Caco-2 (cell line): Measurements from ENCODE around the gene SDS. TPM values are rescaled to one million over a fixed set of nuclear protein-coding genes. Genes with fewer than 3 reads are reported as not detected.

Experiments
- BruUV-seq: library from RNA; stranded (reverse); fragments of 400-500 nt; replicated peaks from 2 replicates; lab custom pipeline; 2021; lab: Mats Ljungman, UMichigan
- CTCF ChIA-PET: fragments of 300-600 bp; sonication (Branson Sonifier 250); formaldehyde crosslinking; loops from one replicate; lab custom pipeline; 2022; ENCODE audit warnings: antibody characterized with exemption; lab: Charles Lee
- POLR2A ChIA-PET: fragments of 300-600 bp; sonication (Branson Sonifier 250); formaldehyde crosslinking; loops from one replicate; lab custom pipeline; 2022; ENCODE audit warnings: antibody characterized with exemption; lab: Charles Lee
- DNase-seq, 2 experiments: peaks; one replicate each; pipeline versions ENCODE4 v3.0.0 to v3.0.0-alpha.2; 2020 to 2022
- H3K27me3 ChIP-seq: replicated peaks from 2 replicates; pipeline ENCODE4 v1.6.0; 2011; ENCODE audit warnings: low read length; ENCODE audit not compliant: control insufficient read depth, insufficient read depth
- H3K36me3 ChIP-seq: 2 replicates; pipeline ENCODE4 v1.5.1; 2011; ENCODE audit warnings: low read length; ENCODE audit not compliant: control insufficient read depth, insufficient read depth
- H3K4me1 ChIP-seq: fragments of 250-450 bp; sonication (Bioruptor Pico); 2 replicates; pipeline ENCODE4 v1.5.1; 2020; ENCODE audit warnings: mild to moderate bottlenecking
- H3K4me3 ChIP-seq: 2 replicates; pipeline ENCODE4 v1.5.1; 2011; ENCODE audit warnings: low read depth, mild to moderate bottlenecking, control low read depth, low read length
- H3K9me3 ChIP-seq: fragments of 250-450 bp; sonication (Bioruptor Pico); 2 replicates; pipeline ENCODE4 v1.5.1; 2020; ENCODE audit warnings: mild to moderate bottlenecking, moderate library complexity
- H3K27ac Mint-ChIP-seq: one replicate; pipeline ENCODE4 v1.8.0; 2022; ENCODE audit warnings: mixed read lengths; ENCODE audit not compliant: unreplicated experiment
- H3K27me3 Mint-ChIP-seq: one replicate; pipeline ENCODE4 v1.8.0; 2022; ENCODE audit warnings: mixed read lengths; ENCODE audit not compliant: insufficient read depth, unreplicated experiment
- H3K36me3 Mint-ChIP-seq: one replicate; pipeline ENCODE4 v1.8.0; 2022; ENCODE audit warnings: mild to moderate bottlenecking, mixed read lengths; ENCODE audit not compliant: insufficient read depth, unreplicated experiment
- H3K4me1 Mint-ChIP-seq: one replicate; pipeline ENCODE4 v1.8.0; 2022; ENCODE audit warnings: low read depth, mixed read lengths; ENCODE audit not compliant: unreplicated experiment
- H3K4me3 Mint-ChIP-seq: one replicate; pipeline ENCODE4 v1.8.0; 2022; ENCODE audit warnings: mild to moderate bottlenecking, moderate library complexity, mixed read lengths; ENCODE audit not compliant: unreplicated experiment
- H3K9me3 Mint-ChIP-seq: one replicate; pipeline ENCODE4 v1.8.0; 2022; ENCODE audit warnings: mixed read lengths; ENCODE audit not compliant: unreplicated experiment
- intact Hi-C: fragments of 100-400 bp; cut with micrococcal nuclease; formaldehyde crosslinking; loops from one replicate; pipeline ENCODE4 v1.10.0; 2022; ENCODE audit not compliant: unreplicated experiment
- total RNA-seq: library from RNA; stranded (reverse); gene quantifications from 2 replicates; pipeline ENCODE4 v1.2.3, GENCODE V29; 2022
- TF ChIP-seq, protein P1 (sequence below), 2 experiments: fragments of 200-600 bp in 1 of 2; IDR thresholded peaks; 1 replicate in 1 of 2; 2 replicates in 1 of 2; pipeline versions ENCODE4 v1.5.1 to v1.8.0; 2011 to 2022; ENCODE audit warnings: antibody characterized with exemption in 1 of 2, control low read depth in 1 of 2, inconsistent platforms in 1 of 2, low read depth in 1 of 2, low read length in 1 of 2, mild to moderate bottlenecking in 1 of 2, moderate library complexity in 1 of 2; ENCODE audit not compliant: insufficient read depth in 1 of 2, severe bottlenecking in 1 of 2, unreplicated experiment in 1 of 2

The SDS gene
- total RNA-seq, 1 experiment from 2014 or later, result not detected

DNA sequence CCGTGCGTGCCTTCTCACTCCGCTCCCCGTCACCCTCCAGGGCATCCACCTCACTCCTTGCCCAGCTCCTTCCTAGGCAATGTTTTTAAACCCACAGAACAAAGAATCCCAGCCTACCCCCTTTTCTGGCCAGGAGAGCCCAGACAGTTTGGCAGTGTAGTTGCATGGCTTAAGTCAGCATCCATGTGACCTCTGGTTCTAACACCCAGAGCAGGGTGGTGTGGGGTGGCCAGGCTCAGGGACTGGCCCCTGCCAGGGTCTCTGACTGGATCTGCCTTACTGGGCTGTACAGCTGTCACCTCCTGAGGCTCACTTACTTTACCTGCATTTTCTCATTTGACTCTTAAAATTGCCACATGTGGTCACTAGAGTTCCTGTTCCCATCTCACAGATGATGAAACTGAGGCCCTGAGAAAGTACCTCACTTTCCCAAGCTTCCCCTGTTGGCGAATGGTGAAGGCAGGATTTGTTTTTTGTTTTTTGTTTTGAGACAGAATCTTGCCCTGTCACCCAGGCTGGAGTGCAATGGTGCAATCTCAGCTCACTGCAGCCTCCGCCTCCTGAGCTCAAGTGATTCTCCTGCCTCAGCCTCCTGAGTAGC lies 18.3 kb downstream of the SDS start:
- Histone ChIP-seq H3K4me1 (no peaks in the 10 kb centered on the region), H3K4me3 (no peak overlapping the region), H3K9me3 (no peaks in the 10 kb centered on the region), H3K36me3 (no peaks in the 10 kb centered on the region; the same call in 1 of the 2 replicates), H3K27me3 (no peaks in the 10 kb centered on the region)
- BruUV-seq, result no TSS peak
- peaks cover 14% of the 10 kb centered on the region for H3K36me3 Mint-ChIP-seq
- no peaks in the 10 kb centered on the region for H3K9me3 Mint-ChIP-seq
- intact Hi-C loops, result no loop called here
- TF ChIP-seq, protein P1, sequence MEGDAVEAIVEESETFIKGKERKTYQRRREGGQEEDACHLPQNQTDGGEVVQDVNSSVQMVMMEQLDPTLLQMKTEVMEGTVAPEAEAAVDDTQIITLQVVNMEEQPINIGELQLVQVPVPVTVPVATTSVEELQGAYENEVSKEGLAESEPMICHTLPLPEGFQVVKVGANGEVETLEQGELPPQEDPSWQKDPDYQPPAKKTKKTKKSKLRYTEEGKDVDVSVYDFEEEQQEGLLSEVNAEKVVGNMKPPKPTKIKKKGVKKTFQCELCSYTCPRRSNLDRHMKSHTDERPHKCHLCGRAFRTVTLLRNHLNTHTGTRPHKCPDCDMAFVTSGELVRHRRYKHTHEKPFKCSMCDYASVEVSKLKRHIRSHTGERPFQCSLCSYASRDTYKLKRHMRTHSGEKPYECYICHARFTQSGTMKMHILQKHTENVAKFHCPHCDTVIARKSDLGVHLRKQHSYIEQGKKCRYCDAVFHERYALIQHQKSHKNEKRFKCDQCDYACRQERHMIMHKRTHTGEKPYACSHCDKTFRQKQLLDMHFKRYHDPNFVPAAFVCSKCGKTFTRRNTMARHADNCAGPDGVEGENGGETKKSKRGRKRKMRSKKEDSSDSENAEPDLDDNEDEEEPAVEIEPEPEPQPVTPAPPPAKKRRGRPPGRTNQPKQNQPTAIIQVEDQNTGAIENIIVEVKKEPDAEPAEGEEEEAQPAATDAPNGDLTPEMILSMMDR (IDR thresholded peaks at IDR 0.05; ENCODE audit: insufficient read depth in 1 of 2, low read depth in 1 of 2, low read length in 1 of 2, severe bottlenecking in 1 of 2, unreplicated experiment in 1 of 2), result no peak
- H3K27me3 Mint-ChIP-seq, result no peaks in the 10 kb centered on the region
- CTCF ChIA-PET, result interaction anchor here (0.7 kb wide), 1 partner anchor 77 kb away, joined by 3 read pairs; no protein-coding TSS in a partner anchor
- H3K4me1 Mint-ChIP-seq, result no peaks in the 10 kb centered on the region
- H3K4me3 Mint-ChIP-seq, result no peak overlapping the region
- no peak overlapping the region for H3K27ac Mint-ChIP-seq
- no peak for DNase-seq
- POLR2A ChIA-PET, result no interaction called here

DNA sequence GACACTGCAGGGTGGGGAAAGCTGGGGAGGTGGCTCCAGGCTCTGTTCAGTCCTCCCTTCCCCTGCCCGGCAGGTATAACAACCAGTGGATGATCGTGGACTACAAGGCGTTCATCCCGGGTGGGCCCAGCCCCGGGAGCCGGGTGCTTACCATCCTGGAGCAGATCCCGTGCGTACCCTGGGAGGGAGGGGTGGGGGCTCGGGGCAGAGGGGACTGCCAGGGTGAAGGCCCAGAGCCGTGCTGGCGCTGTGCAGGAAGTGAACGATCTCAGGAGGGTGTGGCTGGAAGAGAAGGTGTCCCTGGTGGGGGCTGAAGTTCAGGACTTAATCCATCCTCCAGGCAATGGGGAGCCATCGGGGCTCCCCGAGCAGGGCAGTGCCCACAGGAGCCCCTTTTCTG lies 18.9 kb downstream of the SDS start:
- no peak for DNase-seq
- Mint-ChIP-seq H3K9me3 (no peaks in the 10 kb centered on the region), H3K36me3 (peaks cover 14% of the 10 kb centered on the region), H3K4me1 (no peaks in the 10 kb centered on the region), H3K4me3 (no peak overlapping the region), H3K27ac (no peak overlapping the region), H3K27me3 (no peaks in the 10 kb centered on the region)
- Histone ChIP-seq H3K4me1 (no peaks in the 10 kb centered on the region), H3K9me3 (no peaks in the 10 kb centered on the region), H3K27me3 (no peaks in the 10 kb centered on the region), H3K36me3 (no peaks in the 10 kb centered on the region; the same call in 1 of the 2 replicates), H3K4me3 (no peak overlapping the region)
- POLR2A ChIA-PET, result no interaction called here
- intact Hi-C loops, result no loop called here
- no TSS peak for BruUV-seq
- TF ChIP-seq, protein P1 (IDR thresholded peaks at IDR 0.05; ENCODE audit: insufficient read depth in 1 of 2, low read depth in 1 of 2, low read length in 1 of 2, severe bottlenecking in 1 of 2, unreplicated experiment in 1 of 2), result no peak
- CTCF ChIA-PET, result no interaction called here

DNA sequence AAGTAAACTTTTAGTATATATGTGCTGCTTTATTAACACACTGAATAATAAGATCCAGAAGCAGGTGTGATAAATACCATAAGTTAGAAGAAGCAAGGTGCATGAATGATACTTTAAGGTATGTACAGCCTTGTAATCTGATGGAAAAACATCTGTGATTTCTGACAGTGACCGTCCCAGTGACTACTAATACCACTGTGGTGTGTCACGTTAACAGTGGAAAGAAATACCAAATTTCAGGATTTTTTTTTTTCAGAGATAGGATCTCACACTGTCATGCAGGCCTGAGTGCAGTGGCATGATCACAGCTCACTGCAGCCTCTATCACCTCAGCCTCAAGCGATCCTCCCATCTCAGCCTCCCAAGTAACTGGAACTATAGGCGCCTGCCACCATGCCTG lies 21.5 kb downstream of the SDS start:
- Histone ChIP-seq H3K9me3 (no peaks in the 10 kb centered on the region), H3K4me1 (no peaks in the 10 kb centered on the region), H3K4me3 (no peak overlapping the region), H3K36me3 (no peaks in the 10 kb centered on the region; the same call in 1 of the 2 replicates), H3K27me3 (no peaks in the 10 kb centered on the region)
- DNase-seq, result no peak
- no TSS peak for BruUV-seq
- Mint-ChIP-seq H3K4me1 (no peaks in the 10 kb centered on the region), H3K27ac (no peak overlapping the region), H3K4me3 (no peak overlapping the region), H3K9me3 (no peaks in the 10 kb centered on the region), H3K27me3 (no peaks in the 10 kb centered on the region), H3K36me3 (peaks cover 6% of the 10 kb centered on the region)
- intact Hi-C loops, result no loop called here
- TF ChIP-seq, protein P1 (IDR thresholded peaks at IDR 0.05; ENCODE audit: insufficient read depth in 1 of 2, low read depth in 1 of 2, low read length in 1 of 2, severe bottlenecking in 1 of 2, unreplicated experiment in 1 of 2), result no peak
- ChIA-PET POLR2A (no interaction called here), CTCF (no interaction called here)
